GM12873 (cell line): ENCODE results near the gene PTX4.

Source experiments
- TF ChIP-seq, protein P1 (sequence below): IDR thresholded peaks from 2 replicates; pipeline ENCODE4 v1.5.1; 2012; ENCODE audit warnings: low read depth, mild to moderate bottlenecking, moderate library complexity, low read length, control low read depth; ENCODE audit not compliant: insufficient read depth; ENCODE audit errors: missing control alignments

PTX4 gene

DNA sequence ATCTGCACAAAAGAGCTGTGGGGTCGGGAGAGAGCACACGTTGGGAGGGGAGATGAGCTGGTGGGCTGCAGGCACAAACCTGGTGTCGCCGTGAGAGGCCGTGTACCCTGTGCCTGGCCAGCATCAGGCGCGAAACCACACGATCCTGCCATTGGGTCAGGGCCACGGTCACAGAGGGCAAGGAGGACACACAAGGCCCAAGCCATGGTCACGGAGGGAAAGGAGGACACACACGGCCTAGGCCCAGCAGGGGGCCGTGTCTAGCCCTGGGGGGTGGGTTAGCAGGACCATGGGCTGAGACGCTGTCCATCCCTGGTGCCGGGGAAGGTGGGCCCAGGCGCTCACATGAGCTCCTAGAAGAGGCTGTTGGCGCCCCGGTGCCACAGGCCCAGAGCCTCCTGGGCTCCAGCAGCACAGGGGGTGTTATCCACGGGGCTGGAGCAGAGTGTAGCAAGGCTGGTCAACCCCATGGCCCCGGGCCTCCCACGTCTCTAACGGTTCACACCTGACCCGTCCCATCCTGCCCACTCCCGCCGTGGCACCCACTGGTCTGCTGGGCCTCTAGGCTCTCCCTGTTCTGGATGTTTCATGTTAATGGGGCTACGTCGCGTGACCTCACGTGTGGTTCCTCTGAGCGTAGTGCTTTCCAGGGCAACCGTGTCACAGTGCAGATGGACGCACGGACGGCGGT is 36.9 kb downstream of the PTX4 start:
- TF ChIP-seq, protein P1, sequence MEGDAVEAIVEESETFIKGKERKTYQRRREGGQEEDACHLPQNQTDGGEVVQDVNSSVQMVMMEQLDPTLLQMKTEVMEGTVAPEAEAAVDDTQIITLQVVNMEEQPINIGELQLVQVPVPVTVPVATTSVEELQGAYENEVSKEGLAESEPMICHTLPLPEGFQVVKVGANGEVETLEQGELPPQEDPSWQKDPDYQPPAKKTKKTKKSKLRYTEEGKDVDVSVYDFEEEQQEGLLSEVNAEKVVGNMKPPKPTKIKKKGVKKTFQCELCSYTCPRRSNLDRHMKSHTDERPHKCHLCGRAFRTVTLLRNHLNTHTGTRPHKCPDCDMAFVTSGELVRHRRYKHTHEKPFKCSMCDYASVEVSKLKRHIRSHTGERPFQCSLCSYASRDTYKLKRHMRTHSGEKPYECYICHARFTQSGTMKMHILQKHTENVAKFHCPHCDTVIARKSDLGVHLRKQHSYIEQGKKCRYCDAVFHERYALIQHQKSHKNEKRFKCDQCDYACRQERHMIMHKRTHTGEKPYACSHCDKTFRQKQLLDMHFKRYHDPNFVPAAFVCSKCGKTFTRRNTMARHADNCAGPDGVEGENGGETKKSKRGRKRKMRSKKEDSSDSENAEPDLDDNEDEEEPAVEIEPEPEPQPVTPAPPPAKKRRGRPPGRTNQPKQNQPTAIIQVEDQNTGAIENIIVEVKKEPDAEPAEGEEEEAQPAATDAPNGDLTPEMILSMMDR: no peak

DNA sequence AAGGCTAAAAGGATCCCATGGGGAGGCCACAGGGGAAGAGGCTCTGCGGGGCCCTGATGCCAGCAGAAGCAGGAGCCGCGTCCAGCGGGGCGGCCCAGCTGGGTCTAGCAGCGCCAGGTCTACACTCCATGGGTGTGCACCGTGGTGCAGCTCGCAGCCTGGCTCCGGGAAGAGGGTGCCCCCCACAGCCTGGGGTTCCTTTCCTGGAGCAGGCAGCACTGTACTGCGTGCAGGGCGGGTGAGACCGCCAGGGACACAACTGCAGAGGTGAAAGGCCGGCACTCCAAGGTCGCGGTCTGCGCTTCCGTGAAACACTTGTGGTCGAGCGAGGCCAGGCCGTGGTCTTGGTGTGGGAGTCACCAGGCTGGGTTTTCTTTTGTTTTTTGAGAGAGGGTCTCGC is 37.9 kb downstream of the PTX4 start:
- TF ChIP-seq, protein P1: no peak

GRCh38 chr16:1450218-1450617 is 38.5 kb downstream of the PTX4 start:
- TF ChIP-seq, protein P1: no peak

GRCh38 chr16:1449201-1449788 is 39.4 kb downstream of the PTX4 start:
- TF ChIP-seq, protein P1: no peak

- TF ChIP-seq, protein P1: no peak
Measured at GRCh38 chr16:1448536-1449116, 40.1 kb downstream of the PTX4 start.

DNA sequence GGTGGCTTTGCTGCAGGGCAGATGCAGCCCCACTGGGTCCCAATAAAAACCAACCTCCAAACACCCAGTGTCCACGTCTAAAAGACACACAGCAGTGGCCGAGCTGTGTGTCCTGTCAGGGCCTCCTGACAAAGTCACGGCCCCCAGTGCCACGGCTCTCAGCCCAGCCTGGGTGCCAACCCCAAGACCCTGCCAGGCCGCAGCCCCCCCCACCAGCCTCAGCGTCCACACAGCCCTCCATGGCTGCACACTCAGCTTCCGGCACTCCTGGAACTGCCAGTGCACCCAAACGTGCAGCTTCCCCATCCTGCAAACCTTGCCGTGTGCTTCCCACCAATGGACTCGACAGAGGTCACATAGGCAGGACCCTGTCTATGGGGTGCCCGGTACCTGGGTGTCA is 40.8 kb downstream of the PTX4 start:
- TF ChIP-seq, protein P1: no peak

DNA sequence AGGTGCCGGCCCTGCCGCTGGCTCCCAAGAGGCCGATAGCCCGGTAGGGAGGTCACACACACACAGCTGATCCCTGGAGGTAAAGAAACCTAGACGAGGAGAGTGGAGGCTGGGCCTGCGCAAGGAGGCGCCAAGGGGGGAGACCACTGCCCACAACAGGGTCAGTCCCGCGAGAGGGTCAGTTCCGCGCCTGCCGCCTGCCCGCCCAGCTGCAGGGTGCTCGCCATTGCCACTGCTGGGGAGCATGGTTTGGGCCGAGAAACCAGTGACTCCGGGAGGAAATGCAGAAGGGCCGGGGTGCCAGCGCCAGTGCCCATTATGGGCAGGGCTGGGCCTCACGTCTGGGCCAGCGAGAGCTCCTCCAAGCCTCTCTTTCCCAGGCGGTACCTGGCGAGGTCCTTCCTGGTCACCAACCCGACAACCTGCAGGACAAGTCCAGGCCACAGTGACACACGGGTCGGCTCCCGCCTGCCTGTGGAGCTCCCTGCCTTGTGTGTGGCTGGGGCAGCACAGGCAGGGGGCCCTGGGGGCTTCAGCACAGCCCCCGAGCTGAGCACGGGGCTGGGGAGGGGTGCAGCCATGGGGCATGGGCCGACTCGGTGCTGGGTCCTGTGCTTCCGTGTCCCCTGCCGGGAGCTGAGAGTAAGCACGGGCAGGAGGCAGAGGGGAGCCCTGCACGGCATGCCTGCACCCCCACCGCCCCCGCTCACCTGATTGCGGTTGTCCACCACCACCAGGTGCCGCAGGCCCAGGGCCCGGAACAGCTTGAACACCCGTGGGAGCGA is 42.3 kb downstream of the PTX4 start:
- TF ChIP-seq, protein P1: no peak
